GM18907 (cell line): ENCODE data around the gene SPANXA2.
"Not testable (repeated sequence)": the region's sequence is repeated elsewhere in the genome, so short reads cannot be mapped to it uniquely, and the experiment has no call there.

Source experiments
- ATAC-seq: cut with Tn5 transposase; IDR thresholded peaks from one replicate; pipeline ENCODE4 v1.9.1; 2021; ENCODE audit warnings: mild to moderate bottlenecking, moderate library complexity; ENCODE audit not compliant: unreplicated experiment

Gene SPANXA2

GRCh38 chrX:141589408-141589807 lies at the start of gene SPANXA2:
SPANXA2 (plus strand) TSS chrX:141589708; CDS start chrX:141589768, 60 bp downstream.
- ATAC-seq, result not testable (repeated sequence)

GRCh38 chrX:141542551-141542950 lies 47.0 kb upstream of the SPANXA2 start:
- not testable (repeated sequence) for ATAC-seq

GRCh38 chrX:141584638-141585037 lies 4.9 kb upstream of the SPANXA2 start, which contains the start of gene SPANXA1:
SPANXA1 (minus strand) TSS chrX:141584738; CDS start chrX:141584678, 60 bp downstream.
- ATAC-seq, result not testable (repeated sequence)

GRCh38 chrX:141609111-141609510 lies 19.6 kb downstream of the SPANXA2 start:
- no peak for ATAC-seq

- ATAC-seq, result no peak
These were observed 29.8 kb downstream of the SPANXA2 start for GRCh38 chrX:141619336-141619735.

- no peak for ATAC-seq
These were observed 42.6 kb downstream of the SPANXA2 start for GRCh38 chrX:141632124-141632523.

GRCh38 chrX:141638550-141638949 lies 49.0 kb downstream of the SPANXA2 start:
- ATAC-seq, result no peak
